Measurements from ENCODE around the gene SFT2D1.

GRCh38 chr6:166330612-166331011 is 11.7 kb downstream of the SFT2D1 start:
- TF ChIP-seq POLR2A (IDR thresholded peaks at IDR 0.05) (no peak), CTCF (IDR thresholded peaks at IDR 0.05) (no peak), POLR2AphosphoS5 (IDR thresholded peaks at IDR 0.05) (no peak), EP300 (IDR thresholded peaks at IDR 0.05; ENCODE audit: low read depth) (no peak)
